HepG2 (cell line): Measurements from ENCODE around the gene MSRB2. TPM values are rescaled to one million over a fixed set of nuclear protein-coding genes. Genes with fewer than 3 reads are reported as not detected.

ENCODE experiments used
- ASH2L ChIP-seq: fragments of 300-600, 200-600 bp; sonication (generic); IDR thresholded peaks from 2 replicates; pipeline ENCODE4 v1.7.0; 2017; ENCODE audit warnings: low read depth, mild to moderate bottlenecking, moderate library complexity, mixed read lengths, low read length; ENCODE audit not compliant: insufficient read length
- GLMP ChIP-seq: sonication (generic); formaldehyde crosslinking; IDR thresholded peaks from 2 replicates; pipeline ENCODE4 v1.9.0; 2021; ENCODE audit warnings: missing genetic modification reagents, mild to moderate bottlenecking, borderline replicate concordance
- HOMEZ ChIP-seq: IDR thresholded peaks from 2 replicates; pipeline ENCODE4 v1.6.1; 2016; ENCODE audit warnings: low read depth
- HOXA3 ChIP-seq: sonication (generic); formaldehyde crosslinking; IDR thresholded peaks from 2 replicates; pipeline ENCODE4 v1.5.0; 2020; ENCODE audit warnings: missing genetic modification reagents
- PHF5A ChIP-seq: IDR thresholded peaks from one replicate; pipeline ENCODE4 v1.6.1; 2018; ENCODE audit warnings: low read depth, missing genetic modification reagents; ENCODE audit not compliant: unreplicated experiment
- RNF2 ChIP-seq: fragments of 450-650 bp; conservative IDR thresholded peaks from 2 replicates; pipeline ENCODE4 v1.6.1; 2016; ENCODE audit warnings: low read depth
- TBX3 ChIP-seq: fragments of 450-650 bp; IDR thresholded peaks from 2 replicates; pipeline ENCODE4 v1.6.1; 2017; ENCODE audit warnings: antibody characterized with exemption, mild to moderate bottlenecking, inconsistent platforms, borderline replicate concordance
- ZBTB7B ChIP-seq: sonication (generic); formaldehyde crosslinking; IDR thresholded peaks from 2 replicates; pipeline ENCODE4 v1.4.0; 2020; ENCODE audit warnings: missing genetic modification reagents
- ZNF10 ChIP-seq: sonication (generic); formaldehyde crosslinking; IDR thresholded peaks from 2 replicates; pipeline ENCODE4 v1.4.0; 2020; ENCODE audit warnings: mild to moderate bottlenecking, low read depth, missing genetic modification reagents, borderline replicate concordance
- ZNF383 ChIP-seq: sonication (generic); formaldehyde crosslinking; IDR thresholded peaks from 2 replicates; pipeline ENCODE4 v1.4.0; 2020; ENCODE audit warnings: missing genetic modification reagents, mild to moderate bottlenecking, borderline replicate concordance
- ZNF570 ChIP-seq: sonication (generic); formaldehyde crosslinking; IDR thresholded peaks from 2 replicates; pipeline ENCODE4 v1.4.0; 2020; ENCODE audit warnings: mild to moderate bottlenecking, missing genetic modification reagents, borderline replicate concordance
- ZNF687 ChIP-seq: sonication (generic); formaldehyde crosslinking; IDR thresholded peaks from 2 replicates; pipeline ENCODE4 v1.5.1; 2020; ENCODE audit warnings: mild to moderate bottlenecking, missing genetic modification reagents, moderate library complexity
- polyA plus RNA-seq, 8 experiments: library from polyadenylated mRNA; depleted of rRNA in 3 of 8; stranded (reverse) in 7 of 8; unstranded in 1 of 8; fragments of >200 nt; fragmentation: Illumina TruSeq in 4 of 8; extraction: Trizol in 4 of 8; gene quantifications; 2 replicates each; pipeline versions ENCODE4 v1.2.1 to v1.2.3, GENCODE V29; 2011 to 2016; ENCODE audit warnings: low read depth in 4 of 8, missing spikeins in 1 of 8, mixed read lengths in 1 of 8; ENCODE audit not compliant: insufficient read depth in 1 of 8
- total RNA-seq, 5 experiments: library from RNA; depleted of rRNA; stranded (reverse); fragments of >200 nt; fragmentation: Illumina TruSeq; extraction: Trizol; gene quantifications; 2 replicates each; pipeline ENCODE4 v1.2.3, GENCODE V29; 2016; ENCODE audit warnings: low read depth in 1 of 5

The MSRB2 gene
- total and polyA plus RNA-seq, 2 of the 13 experiments (the other 11 are each of a cell fraction or from before 2014, with no cell fraction given) = 8.3 to 22.1 TPM

- TF ChIP-seq ZNF687 (CRISPR knock-in tag) (no peak), ZNF10 (CRISPR knock-in tag) (no peak), HOXA3 (no peak), GLMP (CRISPR knock-in tag) (no peak), ASH2L (no peak), RNF2 (no peak), HOMEZ (no peak), ZBTB7B (CRISPR knock-in tag) (no peak), PHF5A (CRISPR knock-in tag) (no peak), ZNF570 (no peak), TBX3 (no peak), ZNF383 (CRISPR knock-in tag) (no peak)
- TF ChIP-seq, all 625 proteins: peak for 0
Observed at GRCh38 chr10:23048191-23048590, 47.2 kb upstream of the MSRB2 start (continued).
